ENCODE data around the gene KCNK10.

Gene KCNK10

GRCh38 chr14:88166616-88167015, 156.5 kb downstream of the KCNK10 start:
- Histone ChIP-seq H3K27me3 (ENCODE audit: control insufficient read depth, insufficient read depth, low read length) (no peaks in the 10 kb centered on the region), H3K27ac (ENCODE audit: low read length) (no peak overlapping the region)

GRCh38 chr14:88164906-88165534, 158.0 kb downstream of the KCNK10 start:
- peaks cover 3% of the 10 kb centered on the region for H3K4me1 ChIP-seq (ENCODE audit: control insufficient read depth, low read depth, low read length)
- H3K36me3 ChIP-seq (ENCODE audit: control insufficient read depth, low read depth, low read length): no peaks in the 10 kb centered on the region
- no peak overlapping the region for H3K27ac ChIP-seq (ENCODE audit: low read length)
- H3K9me3 ChIP-seq (ENCODE audit: control insufficient read depth, low read depth, low read length): no peaks in the 10 kb centered on the region
- no peaks in the 10 kb centered on the region for H3K27me3 ChIP-seq (ENCODE audit: control insufficient read depth, insufficient read depth, low read length)
- no peak overlapping the region for H3K4me3 ChIP-seq (ENCODE audit: low read length)
- H3K9ac ChIP-seq (ENCODE audit: low read length): no peak overlapping the region

More at GRCh38 chr14:88166616-88167015, 156.5 kb downstream of the KCNK10 start:
- H3K9ac ChIP-seq (ENCODE audit: low read length): no peak overlapping the region
- H3K4me3 ChIP-seq (ENCODE audit: low read length): no peak overlapping the region
- peaks cover 3% of the 10 kb centered on the region for H3K4me1 ChIP-seq (ENCODE audit: control insufficient read depth, low read depth, low read length)
- no peaks in the 10 kb centered on the region for H3K36me3 ChIP-seq (ENCODE audit: control insufficient read depth, low read depth, low read length)
- H3K9me3 ChIP-seq (ENCODE audit: control insufficient read depth, low read depth, low read length): no peaks in the 10 kb centered on the region

- Histone ChIP-seq H3K4me3 (ENCODE audit: low read length) (no peak overlapping the region), H3K27ac (ENCODE audit: low read length) (no peak overlapping the region), H3K9me3 (ENCODE audit: control insufficient read depth, low read depth, low read length) (no peaks in the 10 kb centered on the region), H3K36me3 (ENCODE audit: control insufficient read depth, low read depth, low read length) (no peaks in the 10 kb centered on the region), H3K4me1 (ENCODE audit: control insufficient read depth, low read depth, low read length) (peaks cover 3% of the 10 kb centered on the region), H3K9ac (ENCODE audit: low read length) (no peak overlapping the region), H3K27me3 (ENCODE audit: control insufficient read depth, insufficient read depth, low read length) (no peaks in the 10 kb centered on the region)
These were observed 159.3 kb downstream of the KCNK10 start for GRCh38 chr14:88163731-88164255.

GRCh38 chr14:88156127-88156526, 166.9 kb downstream of the KCNK10 start:
- H3K36me3 ChIP-seq (ENCODE audit: control insufficient read depth, low read depth, low read length): no peaks in the 10 kb centered on the region
- H3K4me1 ChIP-seq (ENCODE audit: control insufficient read depth, low read depth, low read length): no peaks in the 10 kb centered on the region
- H3K27me3 ChIP-seq (ENCODE audit: control insufficient read depth, insufficient read depth, low read length): no peaks in the 10 kb centered on the region
- H3K27ac ChIP-seq (ENCODE audit: low read length): no peak overlapping the region
- no peak overlapping the region for H3K4me3 ChIP-seq (ENCODE audit: low read length)
- H3K9ac ChIP-seq (ENCODE audit: low read length): no peak overlapping the region
- no peaks in the 10 kb centered on the region for H3K9me3 ChIP-seq (ENCODE audit: control insufficient read depth, low read depth, low read length)

GRCh38 chr14:88154926-88155325, 168.1 kb downstream of the KCNK10 start:
- H3K4me1 ChIP-seq (ENCODE audit: control insufficient read depth, low read depth, low read length): no peaks in the 10 kb centered on the region

GRCh38 chr14:88154321-88154720, 168.7 kb downstream of the KCNK10 start:
- Histone ChIP-seq H3K4me3 (ENCODE audit: low read length) (no peak overlapping the region), H3K9ac (ENCODE audit: low read length) (no peak overlapping the region), H3K9me3 (ENCODE audit: control insufficient read depth, low read depth, low read length) (no peaks in the 10 kb centered on the region), H3K27ac (ENCODE audit: low read length) (no peak overlapping the region), H3K4me1 (ENCODE audit: control insufficient read depth, low read depth, low read length) (no peaks in the 10 kb centered on the region), H3K36me3 (ENCODE audit: control insufficient read depth, low read depth, low read length) (no peaks in the 10 kb centered on the region), H3K27me3 (ENCODE audit: control insufficient read depth, insufficient read depth, low read length) (no peaks in the 10 kb centered on the region)

More at GRCh38 chr14:88154926-88155325, 168.1 kb downstream of the KCNK10 start:
- no peaks in the 10 kb centered on the region for H3K9me3 ChIP-seq (ENCODE audit: control insufficient read depth, low read depth, low read length)
- H3K27me3 ChIP-seq (ENCODE audit: control insufficient read depth, insufficient read depth, low read length): no peaks in the 10 kb centered on the region
- H3K4me3 ChIP-seq (ENCODE audit: low read length): no peak overlapping the region
- no peak overlapping the region for H3K9ac ChIP-seq (ENCODE audit: low read length)
- no peaks in the 10 kb centered on the region for H3K36me3 ChIP-seq (ENCODE audit: control insufficient read depth, low read depth, low read length)
- no peak overlapping the region for H3K27ac ChIP-seq (ENCODE audit: low read length)

- no peaks in the 10 kb centered on the region for H3K36me3 ChIP-seq (ENCODE audit: control insufficient read depth, low read depth, low read length)
- no peak overlapping the region for H3K4me3 ChIP-seq (ENCODE audit: low read length)
- no peak overlapping the region for H3K27ac ChIP-seq (ENCODE audit: low read length)
- H3K9me3 ChIP-seq (ENCODE audit: control insufficient read depth, low read depth, low read length): no peaks in the 10 kb centered on the region
- H3K9ac ChIP-seq (ENCODE audit: low read length): no peak overlapping the region
- no peaks in the 10 kb centered on the region for H3K27me3 ChIP-seq (ENCODE audit: control insufficient read depth, insufficient read depth, low read length)
- H3K4me1 ChIP-seq (ENCODE audit: control insufficient read depth, low read depth, low read length): no peaks in the 10 kb centered on the region
These were observed 176.0 kb downstream of the KCNK10 start for GRCh38 chr14:88146881-88147649.

- no peaks in the 10 kb centered on the region for H3K36me3 ChIP-seq (ENCODE audit: control insufficient read depth, low read depth, low read length)
- H3K9me3 ChIP-seq (ENCODE audit: control insufficient read depth, low read depth, low read length): no peaks in the 10 kb centered on the region
- no peaks in the 10 kb centered on the region for H3K27me3 ChIP-seq (ENCODE audit: control insufficient read depth, insufficient read depth, low read length)
- H3K27ac ChIP-seq (ENCODE audit: low read length): no peak overlapping the region
- no peaks in the 10 kb centered on the region for H3K4me1 ChIP-seq (ENCODE audit: control insufficient read depth, low read depth, low read length)
- H3K9ac ChIP-seq (ENCODE audit: low read length): no peak overlapping the region
- H3K4me3 ChIP-seq (ENCODE audit: low read length): no peak overlapping the region
These were observed 179.3 kb downstream of the KCNK10 start for GRCh38 chr14:88143810-88144209.

GRCh38 chr14:88142997-88143396, 180.1 kb downstream of the KCNK10 start:
- Histone ChIP-seq H3K4me1 (ENCODE audit: control insufficient read depth, low read depth, low read length) (no peaks in the 10 kb centered on the region), H3K4me3 (ENCODE audit: low read length) (no peak overlapping the region), H3K27me3 (ENCODE audit: control insufficient read depth, insufficient read depth, low read length) (no peaks in the 10 kb centered on the region), H3K9me3 (ENCODE audit: control insufficient read depth, low read depth, low read length) (no peaks in the 10 kb centered on the region), H3K27ac (ENCODE audit: low read length) (no peak overlapping the region), H3K36me3 (ENCODE audit: control insufficient read depth, low read depth, low read length) (no peaks in the 10 kb centered on the region), H3K9ac (ENCODE audit: low read length) (no peak overlapping the region)

- no peaks in the 10 kb centered on the region for H3K27me3 ChIP-seq (ENCODE audit: control insufficient read depth, insufficient read depth, low read length)
- no peak overlapping the region for H3K27ac ChIP-seq (ENCODE audit: low read length)
- H3K9ac ChIP-seq (ENCODE audit: low read length): no peak overlapping the region
These were observed 182.2 kb downstream of the KCNK10 start for GRCh38 chr14:88140874-88141273.

GRCh38 chr14:88137327-88137726, 185.7 kb downstream of the KCNK10 start:
- Histone ChIP-seq H3K27me3 (ENCODE audit: control insufficient read depth, insufficient read depth, low read length) (no peaks in the 10 kb centered on the region), H3K27ac (ENCODE audit: low read length) (no peak overlapping the region), H3K9me3 (ENCODE audit: control insufficient read depth, low read depth, low read length) (no peaks in the 10 kb centered on the region), H3K4me3 (ENCODE audit: low read length) (no peak overlapping the region), H3K4me1 (ENCODE audit: control insufficient read depth, low read depth, low read length) (no peaks in the 10 kb centered on the region), H3K36me3 (ENCODE audit: control insufficient read depth, low read depth, low read length) (no peaks in the 10 kb centered on the region), H3K9ac (ENCODE audit: low read length) (no peak overlapping the region)

More at GRCh38 chr14:88140874-88141273, 182.2 kb downstream of the KCNK10 start:
- no peaks in the 10 kb centered on the region for H3K4me1 ChIP-seq (ENCODE audit: control insufficient read depth, low read depth, low read length)
- H3K4me3 ChIP-seq (ENCODE audit: low read length): no peak overlapping the region
- no peaks in the 10 kb centered on the region for H3K36me3 ChIP-seq (ENCODE audit: control insufficient read depth, low read depth, low read length)
- H3K9me3 ChIP-seq (ENCODE audit: control insufficient read depth, low read depth, low read length): no peaks in the 10 kb centered on the region
